ENCODE data around the gene UNC80.
A peak's percentile ranks its signal among the peaks of the same experiment; 100 is the strongest.

UNC80 gene

GRCh38 chr2:209817844-209818271 lies 46.2 kb downstream of the UNC80 start:
- DNase-seq (ENCODE audit: low spot score), result no peak

DNA sequence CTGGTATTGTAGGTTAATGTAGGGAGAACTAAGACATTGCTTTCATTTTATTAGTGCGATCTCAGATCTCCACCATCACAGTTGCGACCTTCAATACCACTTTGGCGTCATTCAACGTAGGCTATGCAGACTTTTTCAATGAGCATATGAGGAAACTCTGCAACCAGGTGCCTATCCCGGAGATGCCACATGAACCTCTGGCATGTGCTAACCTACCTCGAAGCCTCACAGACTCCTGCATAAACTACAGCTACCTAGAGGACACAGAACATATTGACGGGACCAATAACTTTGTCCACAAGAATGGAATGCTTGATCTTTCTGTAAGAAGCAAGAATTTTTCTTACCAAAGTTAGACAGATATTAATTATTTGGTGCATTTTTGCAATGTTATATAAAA lies 47.3 kb downstream of the UNC80 start:
- no peak for DNase-seq (ENCODE audit: low spot score)

GRCh38 chr2:209821806-209822205 lies 50.2 kb downstream of the UNC80 start:
- DNase-seq (ENCODE audit: low spot score), result no peak

DNA sequence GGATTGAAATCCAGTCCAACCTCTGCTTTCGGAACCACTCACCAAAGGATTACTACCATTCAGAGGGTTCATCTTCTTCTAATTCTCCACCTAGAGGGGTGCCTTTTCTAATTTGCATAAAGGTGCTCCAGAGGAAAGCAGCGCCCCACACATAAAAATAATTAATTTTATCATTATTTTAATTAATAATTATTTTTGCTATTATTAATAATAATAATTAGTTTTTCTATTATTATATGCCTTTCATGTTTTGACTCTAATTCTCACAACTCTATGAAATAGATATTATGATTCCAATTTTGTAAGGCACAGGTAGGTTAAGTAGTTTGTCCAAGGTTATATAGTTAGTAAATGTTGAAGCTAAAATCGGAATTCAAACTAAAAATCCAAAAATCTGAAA lies 51.9 kb downstream of the UNC80 start:
- DNase-seq (ENCODE audit: low spot score), result no peak

DNA sequence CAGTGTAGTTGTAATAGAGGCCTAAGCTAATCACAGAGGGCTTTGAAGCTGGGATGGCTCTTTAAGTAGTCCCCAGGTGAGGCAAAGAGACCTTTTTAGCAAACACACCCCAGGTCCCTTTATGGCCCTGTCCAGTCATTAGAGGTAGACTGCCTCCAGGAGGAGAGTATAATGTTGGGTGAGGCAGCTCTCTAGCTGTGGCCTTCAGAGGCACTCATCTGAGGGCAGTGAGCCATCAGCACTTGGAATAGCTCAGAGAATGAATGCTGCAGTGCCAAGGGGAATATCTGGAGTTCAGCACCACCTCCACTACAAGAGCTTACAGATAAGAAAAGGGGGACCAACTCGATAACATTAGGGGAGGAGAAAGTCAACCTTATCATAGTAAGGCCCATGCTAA lies 52.8 kb downstream of the UNC80 start:
- DNase-seq (ENCODE audit: low spot score), result no peak

DNA sequence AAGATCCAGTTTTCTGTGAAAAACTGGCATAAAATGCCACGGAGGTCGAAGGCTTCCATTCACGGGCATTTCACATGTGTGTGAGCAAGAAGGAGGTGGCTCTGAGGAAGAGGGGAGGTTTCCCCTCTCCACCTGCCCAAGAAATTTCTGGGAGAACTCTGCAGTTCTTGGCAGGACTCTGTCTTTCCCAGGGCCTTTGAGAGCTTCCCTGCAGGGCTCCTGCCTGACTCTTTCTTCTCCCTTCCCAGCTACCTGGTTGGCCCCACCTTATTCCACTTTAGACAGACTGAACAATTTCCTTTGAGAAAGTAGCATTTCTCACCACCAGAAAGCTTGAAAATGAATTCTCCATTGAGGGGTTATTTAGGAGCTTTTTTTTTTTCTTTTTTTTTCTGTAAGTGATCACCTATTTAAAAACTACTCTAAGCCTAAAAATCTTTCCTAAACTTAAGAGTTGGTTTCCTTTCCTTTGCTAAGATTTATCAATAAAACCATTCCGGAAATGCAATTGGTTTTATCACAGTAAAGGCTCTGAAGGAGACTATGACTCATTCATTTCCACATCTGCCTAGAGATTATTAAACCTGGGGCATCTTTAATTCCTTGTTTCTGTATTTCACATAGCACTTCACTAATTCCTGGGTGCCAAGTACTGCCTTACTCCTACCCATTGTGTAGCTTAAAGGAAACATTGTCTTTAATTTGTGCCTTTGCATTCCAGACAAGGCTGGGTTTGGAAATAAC lies 59.3 kb downstream of the UNC80 start:
- no peak for DNase-seq (ENCODE audit: low spot score)

DNA sequence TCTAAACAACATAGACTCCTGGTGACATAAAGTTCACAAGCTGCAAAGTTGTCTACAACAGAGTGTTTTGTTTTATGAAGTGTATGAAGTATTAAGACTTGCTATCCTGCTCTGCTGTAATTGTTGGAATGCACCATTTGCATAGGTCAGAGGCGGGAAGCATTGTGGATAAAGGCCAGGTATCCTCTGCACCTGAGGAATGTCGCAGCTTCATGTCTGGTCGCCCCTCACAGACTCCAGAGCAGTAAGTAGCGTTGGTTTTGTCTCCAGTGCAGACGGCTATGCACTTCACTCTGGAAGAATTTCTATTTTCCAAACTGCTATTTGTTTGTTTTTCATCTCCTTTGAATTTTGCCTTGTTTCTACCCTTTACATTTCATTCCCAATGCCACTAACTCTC lies 63.1 kb downstream of the UNC80 start:
- no peak for DNase-seq (ENCODE audit: low spot score)

GRCh38 chr2:209840434-209840833 lies 68.8 kb downstream of the UNC80 start:
- DNase-seq (ENCODE audit: low spot score), result no peak

GRCh38 chr2:209845666-209846065 lies 74.0 kb downstream of the UNC80 start:
- no peak for DNase-seq (ENCODE audit: low spot score)

DNA sequence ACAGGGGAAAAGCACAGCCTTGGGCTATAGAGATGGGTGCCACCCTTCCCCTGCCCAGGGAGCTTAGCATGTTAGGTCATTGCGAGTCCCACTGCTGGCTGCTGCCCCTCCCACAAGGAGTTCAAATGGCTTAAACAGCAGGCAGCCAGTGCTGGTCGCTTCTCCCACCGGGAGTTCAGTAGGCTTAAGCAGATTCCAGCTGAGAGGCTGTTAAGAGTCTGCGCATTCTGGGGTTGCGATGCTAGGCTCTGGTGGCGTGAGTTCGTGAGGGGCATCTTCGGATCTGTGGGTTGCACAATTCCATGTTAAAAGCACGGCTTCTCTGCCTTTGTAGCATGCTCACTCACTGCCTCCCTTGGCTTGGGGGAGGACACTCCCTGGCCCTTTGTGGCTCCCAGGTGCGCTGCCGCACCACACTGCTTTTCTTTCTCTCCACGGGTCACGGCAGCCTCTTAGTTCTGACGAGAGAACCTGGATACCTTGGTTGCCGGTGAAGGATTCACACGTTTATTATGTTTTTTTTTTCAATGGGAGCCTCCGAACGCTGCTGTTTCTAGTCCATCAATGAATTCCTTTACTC lies 93.2 kb downstream of the UNC80 start:
- DNase-seq (ENCODE audit: low spot score), result no peak

DNA sequence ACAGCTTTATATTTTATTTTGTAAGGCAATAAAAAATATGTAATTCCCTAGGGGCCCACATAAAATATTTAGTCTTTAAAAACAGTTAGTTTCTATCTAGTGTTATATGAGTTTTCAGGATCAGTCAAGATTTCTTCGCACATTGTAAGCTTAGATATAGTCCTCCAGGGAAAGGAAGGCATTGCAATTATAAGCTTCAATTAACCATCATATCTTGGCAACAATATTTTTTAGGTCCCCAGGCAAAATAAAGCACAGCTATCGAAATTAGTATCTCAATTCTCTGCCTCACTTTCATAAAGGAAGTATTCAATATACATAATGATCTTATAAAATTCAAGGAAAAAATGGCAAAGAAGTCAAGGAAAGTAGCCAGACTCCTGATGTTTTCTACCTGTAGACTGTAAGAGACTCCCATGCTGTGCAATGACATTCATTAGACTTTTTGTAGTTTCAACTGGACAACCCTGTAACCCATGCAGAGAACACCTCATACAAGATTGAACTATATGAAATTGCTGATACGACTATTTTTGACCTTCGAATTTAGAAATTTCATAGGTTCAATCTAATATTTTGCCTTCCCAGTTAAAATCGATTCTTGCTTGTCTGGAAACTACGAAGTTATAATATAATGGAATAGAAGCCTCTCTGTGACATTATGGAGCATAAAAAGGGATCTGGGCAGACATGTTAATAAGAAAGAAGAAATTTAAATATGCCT lies 96.8 kb downstream of the UNC80 start:
- no peak for DNase-seq (ENCODE audit: low spot score)

DNA sequence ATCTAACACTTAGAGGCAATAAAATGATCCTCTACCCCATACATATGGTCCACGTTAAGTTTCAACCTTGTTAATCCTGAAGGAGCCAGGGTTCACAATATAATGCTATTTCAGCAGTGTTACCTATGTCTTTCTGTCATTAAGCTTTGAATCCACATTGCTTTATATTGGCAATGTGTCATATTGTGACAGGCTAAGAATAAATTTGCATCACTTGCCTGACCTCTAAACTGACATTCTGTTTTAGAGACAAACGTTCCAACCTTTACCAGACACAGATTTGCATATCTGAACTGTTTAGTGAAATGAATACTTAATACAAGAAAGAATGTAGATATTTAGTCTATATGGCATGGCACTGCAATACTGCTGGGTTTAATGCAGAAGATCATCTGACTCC lies 98.4 kb downstream of the UNC80 start:
- no peak for DNase-seq (ENCODE audit: low spot score)

DNA sequence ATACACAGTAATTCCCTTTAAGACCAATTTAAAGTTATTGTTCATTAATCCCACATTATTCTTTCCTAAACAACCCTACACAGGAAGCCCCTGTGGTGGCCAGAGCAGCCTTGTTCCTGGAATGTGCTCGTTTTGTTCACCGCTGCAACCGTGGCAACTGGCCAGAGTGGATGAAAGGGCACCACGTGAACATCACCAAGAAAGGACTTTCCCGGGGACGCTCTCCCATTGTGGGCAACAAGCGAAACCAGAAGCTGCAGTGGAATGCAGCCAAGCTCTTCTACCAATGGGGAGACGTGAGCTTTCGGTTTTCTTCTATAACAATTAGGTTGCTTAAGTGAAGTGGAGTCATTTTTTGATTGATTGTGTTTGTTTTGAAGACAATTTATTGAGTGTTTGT lies 101.0 kb downstream of the UNC80 start:
- DNase-seq (ENCODE audit: low spot score), result peak; percentile 76

DNA sequence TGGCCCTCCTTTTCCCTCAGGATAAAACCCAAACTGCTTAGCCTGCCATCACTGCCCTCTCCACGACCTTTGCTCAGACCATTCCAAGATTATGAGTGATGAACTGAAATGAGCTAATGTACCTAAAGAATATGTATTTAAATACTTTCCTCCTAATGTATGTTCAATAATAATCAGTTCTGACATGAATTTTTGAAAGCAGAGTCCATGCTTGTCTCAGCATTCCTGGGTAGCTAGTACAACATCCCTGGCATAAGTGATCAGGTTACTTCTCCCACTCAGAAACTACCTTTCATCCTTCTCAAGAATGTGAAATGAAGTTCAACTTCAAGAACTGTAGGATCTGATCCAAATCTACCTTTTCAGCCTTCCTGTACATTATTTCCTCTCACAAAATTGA lies 103.6 kb downstream of the UNC80 start:
- DNase-seq (ENCODE audit: low spot score), result no peak

DNA sequence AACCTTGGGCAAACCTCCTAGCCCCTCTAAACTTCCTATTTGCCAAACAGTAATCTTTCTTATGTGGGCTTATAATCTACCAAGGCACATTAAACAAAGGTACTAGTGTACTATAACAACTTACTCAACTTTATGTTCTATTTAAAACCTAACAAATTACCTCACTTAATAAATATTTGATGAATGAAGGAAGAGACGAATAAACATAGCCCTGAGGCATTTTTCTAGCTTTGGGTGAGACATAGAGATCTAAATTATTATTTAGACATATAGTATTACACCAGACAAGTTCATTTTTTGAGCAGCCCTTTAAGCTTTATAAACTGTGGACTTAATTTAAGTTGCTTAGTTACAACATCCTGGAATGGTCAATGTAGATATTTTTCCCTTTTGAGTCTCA lies 104.6 kb downstream of the UNC80 start:
- no peak for DNase-seq (ENCODE audit: low spot score)

- DNase-seq (ENCODE audit: low spot score), result no peak
Measured at GRCh38 chr2:209878701-209879100, 107.1 kb downstream of the UNC80 start.

DNA sequence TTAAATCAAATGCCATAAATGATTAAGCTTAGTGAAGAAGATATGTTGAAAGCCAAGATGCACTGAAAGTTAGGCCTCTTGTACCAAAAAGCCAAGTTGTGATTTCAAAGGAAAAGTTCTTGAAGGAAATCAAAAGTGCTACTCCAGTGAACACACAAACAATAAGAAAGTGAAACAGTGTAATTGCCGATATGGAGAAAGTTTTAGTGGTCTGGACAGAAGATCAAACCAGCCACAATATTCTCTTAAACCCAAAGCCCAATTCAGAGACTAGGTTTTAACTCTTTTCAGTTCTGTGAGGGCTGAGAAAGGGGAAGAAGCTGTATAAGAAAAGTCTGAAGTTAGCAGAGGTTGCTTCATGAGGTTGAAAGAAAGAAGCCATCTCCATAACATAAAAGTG lies 129.0 kb downstream of the UNC80 start:
- no peak for DNase-seq (ENCODE audit: low spot score)

DNA sequence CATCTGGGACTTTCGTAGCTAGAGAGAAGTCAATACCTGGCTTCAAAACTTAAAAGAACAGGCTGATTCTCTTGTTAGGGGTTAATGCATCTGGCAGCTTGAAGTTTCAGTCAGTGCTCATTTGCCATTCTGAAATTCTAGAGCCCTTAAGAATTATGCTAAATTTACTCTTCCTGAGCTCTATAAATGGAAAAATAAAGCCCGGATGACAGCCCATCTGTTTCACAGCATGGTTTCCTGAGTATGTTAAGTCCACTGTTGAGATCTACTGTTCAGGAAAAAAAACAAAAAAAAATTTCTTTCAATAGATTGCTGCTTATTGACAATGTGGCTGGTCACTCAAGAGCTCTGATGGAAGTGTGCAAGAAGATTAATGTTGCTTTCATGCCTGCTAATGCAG lies 129.5 kb downstream of the UNC80 start:
- no peak for DNase-seq (ENCODE audit: low spot score)

- DNase-seq (ENCODE audit: low spot score), result no peak
Measured at GRCh38 chr2:209905691-209906090, 134.1 kb downstream of the UNC80 start.

GRCh38 chr2:209907746-209908145 lies 136.1 kb downstream of the UNC80 start:
- DNase-seq (ENCODE audit: low spot score), result no peak

DNA sequence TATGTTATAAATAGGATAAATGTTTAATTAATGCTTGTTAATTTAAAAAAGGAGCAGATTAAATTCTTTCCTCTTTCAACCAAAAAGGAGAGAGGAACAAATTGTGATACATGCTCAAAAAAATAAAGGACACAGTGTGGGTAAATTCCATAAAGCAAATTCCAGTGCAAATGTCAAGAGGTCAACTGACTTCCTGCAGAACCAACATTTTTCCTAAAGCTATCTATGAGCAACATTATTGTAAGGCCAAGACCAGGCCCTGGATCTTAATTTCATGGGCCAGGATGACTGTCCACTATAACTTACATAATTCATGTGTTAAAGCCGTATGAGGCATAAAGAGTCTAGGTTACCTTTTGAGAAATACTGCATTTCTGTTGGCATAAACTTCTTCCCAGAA lies 136.9 kb downstream of the UNC80 start:
- no peak for DNase-seq (ENCODE audit: low spot score)

DNA sequence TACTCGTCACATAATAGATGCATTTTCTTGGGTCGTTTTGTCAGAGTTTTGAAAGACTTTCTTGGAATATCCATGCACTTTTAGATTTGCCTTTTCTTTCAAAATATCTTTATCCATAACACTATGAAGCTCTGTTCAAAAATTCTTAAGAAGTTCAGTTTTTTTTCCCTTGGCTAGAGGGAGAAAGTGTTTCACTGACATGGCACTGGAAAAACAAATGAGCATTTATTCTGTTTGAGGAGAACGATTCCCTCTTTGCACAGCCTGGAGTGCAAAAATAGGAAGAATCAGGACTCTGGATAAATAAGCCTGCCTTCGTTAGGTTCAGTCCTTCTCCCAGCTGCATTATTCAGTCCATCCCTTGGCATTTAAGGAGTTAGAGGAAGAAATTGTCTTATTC lies 139.9 kb downstream of the UNC80 start:
- DNase-seq (ENCODE audit: low spot score), result no peak

GRCh38 chr2:209913786-209914345 lies 142.2 kb downstream of the UNC80 start:
- no peak for DNase-seq (ENCODE audit: low spot score)

Measured in ecto neural progenitor cell (in vitro differentiated cells).